ENCODE data around the gene CLEC16A.
A peak's percentile ranks its signal among the peaks of the same experiment; 100 is the strongest.

The CLEC16A gene

GRCh38 chr16:10978124-10978523 lies 33.8 kb downstream of the CLEC16A start:
- Mint-ChIP-seq H3K27me3 (no peaks in the 10 kb centered on the region), H3K27ac (no peak overlapping the region), H3K4me3 (no peak overlapping the region), H3K36me3 (ENCODE audit: low read depth) (peaks cover 31% of the 10 kb centered on the region), H3K4me1 (peaks cover 17% of the 10 kb centered on the region), H3K9me3 (no peaks in the 10 kb centered on the region)
- ATAC-seq = no peak
- DNase-seq = no peak

GRCh38 chr16:10978871-10979446 lies 34.6 kb downstream of the CLEC16A start:
- peaks cover 27% of the 10 kb centered on the region for H3K36me3 Mint-ChIP-seq (ENCODE audit: low read depth)
- no peaks in the 10 kb centered on the region for H3K9me3 Mint-ChIP-seq
- ATAC-seq (no peak), DNase-seq (no peak)
- H3K27ac Mint-ChIP-seq = no peak overlapping the region
- no peaks in the 10 kb centered on the region for H3K27me3 Mint-ChIP-seq
- H3K4me1 Mint-ChIP-seq = peaks cover 18% of the 10 kb centered on the region
- H3K4me3 Mint-ChIP-seq = no peak overlapping the region

GRCh38 chr16:10979717-10980601 lies 35.6 kb downstream of the CLEC16A start:
- H3K36me3 Mint-ChIP-seq (ENCODE audit: low read depth) = peaks cover 26% of the 10 kb centered on the region
- H3K9me3 Mint-ChIP-seq = no peaks in the 10 kb centered on the region
- DNase-seq (no peak), ATAC-seq (no peak)
- H3K27me3 Mint-ChIP-seq = no peaks in the 10 kb centered on the region
- no peak overlapping the region for H3K4me3 Mint-ChIP-seq
- no peak overlapping the region for H3K27ac Mint-ChIP-seq
- H3K4me1 Mint-ChIP-seq = peaks cover 24% of the 10 kb centered on the region

GRCh38 chr16:10980813-10981212 lies 36.4 kb downstream of the CLEC16A start:
- Mint-ChIP-seq H3K36me3 (ENCODE audit: low read depth) (peaks cover 28% of the 10 kb centered on the region), H3K4me3 (no peak overlapping the region)
- no peak for ATAC-seq

GRCh38 chr16:10981697-10982216 lies 37.4 kb downstream of the CLEC16A start:
- H3K9me3 Mint-ChIP-seq = no peaks in the 10 kb centered on the region
- H3K36me3 Mint-ChIP-seq (ENCODE audit: low read depth) = peaks cover 33% of the 10 kb centered on the region
- no peaks in the 10 kb centered on the region for H3K27me3 Mint-ChIP-seq
- ATAC-seq = peak; percentile 86
- H3K4me3 Mint-ChIP-seq = no peak overlapping the region
- peaks cover 32% of the 10 kb centered on the region for H3K4me1 Mint-ChIP-seq
- no peak overlapping the region for H3K27ac Mint-ChIP-seq
- DNase-seq = peak; percentile 55

More at GRCh38 chr16:10980813-10981212, 36.4 kb downstream of the CLEC16A start:
- Mint-ChIP-seq H3K4me1 (peaks cover 24% of the 10 kb centered on the region), H3K27ac (no peak overlapping the region), H3K9me3 (no peaks in the 10 kb centered on the region), H3K27me3 (no peaks in the 10 kb centered on the region)
- no peak for DNase-seq

- DNase-seq (no peak), ATAC-seq (no peak)
- H3K36me3 Mint-ChIP-seq (ENCODE audit: low read depth) = peaks cover 37% of the 10 kb centered on the region
- peaks cover 39% of the 10 kb centered on the region for H3K4me1 Mint-ChIP-seq
- no peaks in the 10 kb centered on the region for H3K27me3 Mint-ChIP-seq
- peak overlapping the region; percentile 29 for H3K4me3 Mint-ChIP-seq
- peak overlapping the region; percentile 47 for H3K27ac Mint-ChIP-seq
- H3K9me3 Mint-ChIP-seq = no peaks in the 10 kb centered on the region
These were observed 38.2 kb downstream of the CLEC16A start for GRCh38 chr16:10982465-10983150.

GRCh38 chr16:10983159-10983558 lies 38.8 kb downstream of the CLEC16A start:
- Mint-ChIP-seq H3K36me3 (ENCODE audit: low read depth) (peaks cover 33% of the 10 kb centered on the region), H3K4me1 (peaks cover 42% of the 10 kb centered on the region), H3K27me3 (no peaks in the 10 kb centered on the region), H3K27ac (peak overlapping the region; percentile 7), H3K9me3 (no peaks in the 10 kb centered on the region), H3K4me3 (no peak overlapping the region)
- no peak for DNase-seq
- ATAC-seq = no peak

- no peak for DNase-seq
- peak overlapping the region; percentile 15 for H3K27ac Mint-ChIP-seq
- peaks cover 35% of the 10 kb centered on the region for H3K36me3 Mint-ChIP-seq (ENCODE audit: low read depth)
- no peak overlapping the region for H3K4me3 Mint-ChIP-seq
- ATAC-seq = no peak
- H3K9me3 Mint-ChIP-seq = no peaks in the 10 kb centered on the region
- H3K27me3 Mint-ChIP-seq = no peaks in the 10 kb centered on the region
- H3K4me1 Mint-ChIP-seq = peaks cover 56% of the 10 kb centered on the region
These were observed 40.1 kb downstream of the CLEC16A start for GRCh38 chr16:10984509-10984908.

- Mint-ChIP-seq H3K27me3 (no peaks in the 10 kb centered on the region), H3K9me3 (no peaks in the 10 kb centered on the region), H3K27ac (peak overlapping the region; percentile 95), H3K36me3 (ENCODE audit: low read depth) (peaks cover 44% of the 10 kb centered on the region), H3K4me1 (peaks cover 81% of the 10 kb centered on the region), H3K4me3 (peak overlapping the region; percentile 62)
- DNase-seq = no peak
- ATAC-seq = peak; percentile 21
These were observed 43.2 kb downstream of the CLEC16A start for GRCh38 chr16:10987361-10988163.

- ATAC-seq (peak; percentile 93), DNase-seq (peak; percentile 81)
- peaks cover 48% of the 10 kb centered on the region for H3K36me3 Mint-ChIP-seq (ENCODE audit: low read depth)
- no peaks in the 10 kb centered on the region for H3K9me3 Mint-ChIP-seq
- H3K4me3 Mint-ChIP-seq = peak overlapping the region; percentile 62
- H3K27ac Mint-ChIP-seq = peak overlapping the region; percentile 95
- no peaks in the 10 kb centered on the region for H3K27me3 Mint-ChIP-seq
- H3K4me1 Mint-ChIP-seq = peaks cover 81% of the 10 kb centered on the region
These were observed 43.9 kb downstream of the CLEC16A start for GRCh38 chr16:10988164-10988803.

GRCh38 chr16:10988879-10989278 lies 44.5 kb downstream of the CLEC16A start:
- no peaks in the 10 kb centered on the region for H3K9me3 Mint-ChIP-seq
- H3K27ac Mint-ChIP-seq = peak overlapping the region; percentile 95
- H3K36me3 Mint-ChIP-seq (ENCODE audit: low read depth) = peaks cover 49% of the 10 kb centered on the region
- H3K4me3 Mint-ChIP-seq = no peak overlapping the region
- DNase-seq (no peak), ATAC-seq (peak; percentile 8)
- peaks cover 80% of the 10 kb centered on the region for H3K4me1 Mint-ChIP-seq
- H3K27me3 Mint-ChIP-seq = no peaks in the 10 kb centered on the region

- no peak overlapping the region for H3K4me3 Mint-ChIP-seq
- H3K27me3 Mint-ChIP-seq = no peaks in the 10 kb centered on the region
- ATAC-seq = no peak
- no peaks in the 10 kb centered on the region for H3K9me3 Mint-ChIP-seq
- no peak for DNase-seq
- peaks cover 75% of the 10 kb centered on the region for H3K4me1 Mint-ChIP-seq
- peaks cover 52% of the 10 kb centered on the region for H3K36me3 Mint-ChIP-seq (ENCODE audit: low read depth)
- peak overlapping the region; percentile 95 for H3K27ac Mint-ChIP-seq
These were observed 45.2 kb downstream of the CLEC16A start for GRCh38 chr16:10989559-10989958.

- no peak for DNase-seq
- Mint-ChIP-seq H3K27me3 (no peaks in the 10 kb centered on the region), H3K4me1 (peaks cover 74% of the 10 kb centered on the region), H3K27ac (peak overlapping the region; percentile 79), H3K36me3 (ENCODE audit: low read depth) (peaks cover 53% of the 10 kb centered on the region), H3K4me3 (no peak overlapping the region), H3K9me3 (no peaks in the 10 kb centered on the region)
- no peak for ATAC-seq
These were observed 46.0 kb downstream of the CLEC16A start for GRCh38 chr16:10990378-10990777.

Data from activated naive CD8-positive, alpha-beta T cell treated with anti-CD3 and anti-CD28 coated beads, Interleukin-2, amount 50 U/mL, for 24 hours (primary cell).